Endodermal cell (in vitro differentiated cells): ENCODE measurements around the gene SPINK13. TPM values are rescaled to one million over a fixed set of nuclear protein-coding genes. Genes with fewer than 3 reads are reported as not detected.
A peak's percentile ranks its signal among the peaks of the same experiment; 100 is the strongest.

ENCODE experiments used
- DNase-seq: peaks from one replicate; pipeline ENCODE4 v3.0.0-alpha.2; 2017
- H3K27ac ChIP-seq: 2 replicates; pipeline ENCODE4 v1.5.1; 2013; ENCODE audit warnings: mild to moderate bottlenecking, low read depth, low read length, moderate library complexity
- H3K27me3 ChIP-seq: 2 replicates; pipeline ENCODE4 v1.6.1; 2013; ENCODE audit warnings: mild to moderate bottlenecking, low read length, moderate library complexity; ENCODE audit not compliant: insufficient read depth, control insufficient read depth, poor library complexity, severe bottlenecking
- H3K36me3 ChIP-seq: 2 replicates; pipeline ENCODE4 v1.7.0; 2013; ENCODE audit warnings: mild to moderate bottlenecking, low read length, moderate library complexity; ENCODE audit not compliant: control insufficient read depth, insufficient read depth
- H3K4me1 ChIP-seq: one replicate; pipeline ENCODE4 v1.7.0; 2013; ENCODE audit warnings: low read length; ENCODE audit not compliant: control insufficient read depth, insufficient read depth
- H3K4me3 ChIP-seq: 2 replicates; pipeline ENCODE4 v1.5.1; 2013; ENCODE audit warnings: mild to moderate bottlenecking, low read length, moderate library complexity
- H3K9ac ChIP-seq: 2 replicates; pipeline ENCODE4 v1.6.1; 2013; ENCODE audit warnings: mild to moderate bottlenecking, low read length, moderate library complexity; ENCODE audit not compliant: poor library complexity, severe bottlenecking; ENCODE audit errors: extremely low read depth
- H3K9me3 ChIP-seq: 2 replicates; pipeline ENCODE4 v1.6.1; 2013; ENCODE audit warnings: mild to moderate bottlenecking, low read length, moderate library complexity; ENCODE audit not compliant: control insufficient read depth
- H3K27ac Mint-ChIP-seq: 2 replicates; pipeline ENCODE4 v1.8.0; 2020; ENCODE audit warnings: mixed read lengths
- H3K27me3 Mint-ChIP-seq: 2 replicates; pipeline ENCODE4 v1.8.0; 2021; ENCODE audit warnings: mild to moderate bottlenecking, mixed read lengths; ENCODE audit not compliant: insufficient read depth
- H3K36me3 Mint-ChIP-seq: 2 replicates; pipeline ENCODE4 v1.8.0; 2020; ENCODE audit warnings: low read depth, mixed read lengths
- H3K4me1 Mint-ChIP-seq: 2 replicates; pipeline ENCODE4 v1.8.0; 2020; ENCODE audit warnings: mixed read lengths
- H3K4me3 Mint-ChIP-seq: 2 replicates; pipeline ENCODE4 v1.8.0; 2020; ENCODE audit warnings: mild to moderate bottlenecking, moderate library complexity, mixed read lengths
- H3K9me3 Mint-ChIP-seq: 2 replicates; pipeline ENCODE4 v1.8.0; 2020; ENCODE audit warnings: mild to moderate bottlenecking, mixed read lengths
- WGBS, 2 experiments: methylation state at CpG; one replicate each; pipeline versions ENCODE4 v1.1.5 to v1.1.7; 2013; ENCODE audit warnings: missing lambda C conversion rate in 2 of 2, mixed read lengths in 1 of 2; ENCODE audit not compliant: insufficient coverage in 1 of 2, insufficient read length in 1 of 2; 5-methylcytosine and 5-hydroxymethylcytosine counted together
- total RNA-seq, 2 donors: library from RNA; stranded (reverse); fragmentation: NEBNext Ultra II Directional in 1 of 2; extraction: Animal tissue kit (Norgen Biotek cat#: 25700) in 1 of 2; gene quantifications; 2 replicates in 1 of 2; 3 replicates in 1 of 2; pipeline ENCODE4 v1.2.1, GENCODE V29; 2021
- TF ChIP-seq, protein P1 (sequence below): fragments of 200-600 bp; sonication (generic); conservative IDR thresholded peaks from 2 replicates; pipeline ENCODE4 v1.5.0; 2021; ENCODE audit warnings: antibody characterized with exemption, mild to moderate bottlenecking

SPINK13 gene
- total RNA-seq, 2 donors from 2014 or later = not detected

- Histone ChIP-seq H3K4me3 (no peak overlapping the region), H3K4me1 (no peaks in the 10 kb centered on the region), H3K27me3 (no peaks in the 10 kb centered on the region), H3K36me3 (no peaks in the 10 kb centered on the region), H3K9me3 (no peaks in the 10 kb centered on the region), H3K27ac (no peak overlapping the region), H3K9ac (no peak overlapping the region)
- H3K27me3 Mint-ChIP-seq = peaks cover 4% of the 10 kb centered on the region
- peak; percentile 65 for DNase-seq
- TF ChIP-seq, protein P1, sequence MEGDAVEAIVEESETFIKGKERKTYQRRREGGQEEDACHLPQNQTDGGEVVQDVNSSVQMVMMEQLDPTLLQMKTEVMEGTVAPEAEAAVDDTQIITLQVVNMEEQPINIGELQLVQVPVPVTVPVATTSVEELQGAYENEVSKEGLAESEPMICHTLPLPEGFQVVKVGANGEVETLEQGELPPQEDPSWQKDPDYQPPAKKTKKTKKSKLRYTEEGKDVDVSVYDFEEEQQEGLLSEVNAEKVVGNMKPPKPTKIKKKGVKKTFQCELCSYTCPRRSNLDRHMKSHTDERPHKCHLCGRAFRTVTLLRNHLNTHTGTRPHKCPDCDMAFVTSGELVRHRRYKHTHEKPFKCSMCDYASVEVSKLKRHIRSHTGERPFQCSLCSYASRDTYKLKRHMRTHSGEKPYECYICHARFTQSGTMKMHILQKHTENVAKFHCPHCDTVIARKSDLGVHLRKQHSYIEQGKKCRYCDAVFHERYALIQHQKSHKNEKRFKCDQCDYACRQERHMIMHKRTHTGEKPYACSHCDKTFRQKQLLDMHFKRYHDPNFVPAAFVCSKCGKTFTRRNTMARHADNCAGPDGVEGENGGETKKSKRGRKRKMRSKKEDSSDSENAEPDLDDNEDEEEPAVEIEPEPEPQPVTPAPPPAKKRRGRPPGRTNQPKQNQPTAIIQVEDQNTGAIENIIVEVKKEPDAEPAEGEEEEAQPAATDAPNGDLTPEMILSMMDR = peak; percentile 83
- WGBS, 2 experiments = 51% methylated on average over 6 of the region's 6 CpGs; no CpG with 5 or more reads in 1 of the 2 experiments
- peaks cover 7% of the 10 kb centered on the region for H3K4me1 Mint-ChIP-seq
- no peaks in the 10 kb centered on the region for H3K36me3 Mint-ChIP-seq
- no peak overlapping the region for H3K27ac Mint-ChIP-seq
- no peak overlapping the region for H3K4me3 Mint-ChIP-seq
- H3K9me3 Mint-ChIP-seq = no peaks in the 10 kb centered on the region
Measured at GRCh38 chr5:148290271-148291195, 21.9 kb downstream of the SPINK13 start.

DNA sequence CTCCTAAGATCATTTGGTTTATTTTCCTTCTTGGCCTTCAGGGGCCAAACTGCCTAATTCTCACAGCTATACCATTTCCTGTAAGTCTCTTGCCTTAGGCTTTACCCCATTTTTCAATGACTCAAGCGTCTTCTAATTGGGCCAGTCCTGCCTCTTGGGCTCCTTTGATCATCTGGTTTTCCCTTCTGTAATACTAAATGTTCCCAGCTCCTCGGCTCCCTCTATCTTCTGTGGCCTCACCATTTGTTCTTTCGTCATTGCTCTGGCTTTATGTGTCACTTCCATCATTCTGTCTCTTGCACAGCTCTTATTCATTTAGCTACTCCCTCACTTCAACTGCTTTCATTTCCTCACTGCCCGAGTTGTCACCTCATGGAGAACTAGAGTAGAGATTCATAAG lies 29.1 kb downstream of the SPINK13 start:
- Histone ChIP-seq H3K9me3 (no peaks in the 10 kb centered on the region), H3K27me3 (no peaks in the 10 kb centered on the region), H3K9ac (no peak overlapping the region), H3K4me3 (no peak overlapping the region), H3K36me3 (no peaks in the 10 kb centered on the region), H3K27ac (no peak overlapping the region), H3K4me1 (no peaks in the 10 kb centered on the region)
- Mint-ChIP-seq H3K36me3 (no peaks in the 10 kb centered on the region), H3K4me1 (no peaks in the 10 kb centered on the region), H3K27ac (no peak overlapping the region), H3K4me3 (no peak overlapping the region), H3K9me3 (no peaks in the 10 kb centered on the region), H3K27me3 (no peaks in the 10 kb centered on the region)
- TF ChIP-seq, protein P1 = peak; percentile 50
- peak; percentile 42 for DNase-seq
- 79 to 90% methylated on average over 4 of the region's 4 CpGs for WGBS, 2 experiments

DNA sequence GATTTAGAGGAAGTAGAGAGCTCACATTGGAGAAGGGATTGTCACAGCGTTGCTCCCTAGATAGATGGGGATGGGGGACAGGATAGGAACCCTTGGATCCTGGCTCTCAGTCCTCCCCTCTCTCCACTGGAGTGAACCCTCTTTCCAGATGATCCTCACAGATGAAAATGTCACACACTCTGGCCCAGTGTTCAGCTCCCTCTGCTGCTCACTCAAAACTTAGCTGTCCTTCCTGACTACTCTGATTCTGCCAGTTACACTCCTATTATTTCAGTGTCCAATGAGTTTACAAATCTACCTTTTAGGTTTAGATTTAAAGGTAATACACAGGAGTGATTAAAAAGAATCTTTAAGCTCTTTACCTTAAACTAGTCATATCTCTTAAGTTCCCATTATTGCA lies 37.9 kb downstream of the SPINK13 start:
- TF ChIP-seq, protein P1 = peak; percentile 31
- Mint-ChIP-seq H3K9me3 (peaks cover 10% of the 10 kb centered on the region), H3K27me3 (peaks cover 3% of the 10 kb centered on the region)

More for the DNA sequence above, 37.9 kb downstream of the SPINK13 start:
- DNase-seq = no peak
- H3K9ac ChIP-seq = no peak overlapping the region
- Mint-ChIP-seq H3K27ac (no peak overlapping the region), H3K4me1 (peaks cover 9% of the 10 kb centered on the region), H3K4me3 (no peak overlapping the region), H3K36me3 (no peaks in the 10 kb centered on the region)
- no peak overlapping the region for H3K27ac ChIP-seq
- H3K4me3 ChIP-seq = no peak overlapping the region
- H3K27me3 ChIP-seq = no peaks in the 10 kb centered on the region
- 100% methylated on average over 1 of the region's 1 CpG; no CpG with 5 or more reads in 1 of the 2 experiments for WGBS, 2 experiments
- peaks cover 17% of the 10 kb centered on the region for H3K9me3 ChIP-seq
- no peaks in the 10 kb centered on the region for H3K36me3 ChIP-seq
- no peaks in the 10 kb centered on the region for H3K4me1 ChIP-seq
